OCI-LY3 (cell line): ENCODE results near the gene ANO6.

Source experiments
- H2AFZ ChIP-seq: fragments of 200-600, 300-600 bp; shearing (Covaris generic); 2 replicates; pipeline ENCODE4 v1.6.0; 2014; ENCODE audit warnings: antibody characterized with exemption, low read depth, low read length
- H3K27ac ChIP-seq: fragments of 200-600, 300-600 bp; sonication (generic); 2 replicates; pipeline ENCODE4 v1.5.1; 2014; ENCODE audit warnings: mild to moderate bottlenecking, low read length, moderate library complexity, mixed read lengths
- H3K27me3 ChIP-seq: fragments of 200-600, 300-600 bp; sonication (generic); 2 replicates; pipeline ENCODE4 v1.6.1; 2014; ENCODE audit warnings: low read depth, low read length, mixed read lengths
- H3K36me3 ChIP-seq: fragments of 200-600, 300-600 bp; sonication (generic); replicated peaks from 2 replicates; pipeline ENCODE3; 2014; ENCODE audit warnings: low read depth, low read length, mixed read lengths
- H3K4me1 ChIP-seq: fragments of 300-600, 200-600 bp; sonication (generic); 2 replicates; pipeline ENCODE4 v1.6.1; 2014; ENCODE audit warnings: low read length, mixed read lengths
- H3K4me2 ChIP-seq: fragments of 200-600, 300-600 bp; sonication (generic); 2 replicates; pipeline ENCODE4 v1.6.1; 2014; ENCODE audit warnings: low read length, mixed read lengths
- H3K4me3 ChIP-seq: fragments of 300-600, 200-600 bp; sonication (generic); 2 replicates; pipeline ENCODE4 v1.5.1; 2014; ENCODE audit warnings: antibody characterized with exemption, mild to moderate bottlenecking, low read length, moderate library complexity
- H3K79me2 ChIP-seq: fragments of 300-600, 200-600 bp; shearing (Covaris generic); 2 replicates; pipeline ENCODE4 v1.6.1; 2014; ENCODE audit warnings: mild to moderate bottlenecking, low read length, mixed read lengths
- H3K9ac ChIP-seq: fragments of 300-600, 200-600 bp; shearing (Covaris generic); 2 replicates; pipeline ENCODE4 v1.6.0; 2014; ENCODE audit warnings: mild to moderate bottlenecking, low read length, moderate library complexity
- H3K9me3 ChIP-seq: fragments of 200-600, 300-600 bp; shearing (Covaris generic); 2 replicates; pipeline ENCODE4 v1.6.1; 2014; ENCODE audit warnings: low read length, mixed read lengths; ENCODE audit not compliant: insufficient read depth
- H4K20me1 ChIP-seq: fragments of 200-600, 300-600 bp; sonication (generic); 2 replicates; pipeline ENCODE4 v1.6.1; 2016; ENCODE audit warnings: low read length, mixed read lengths; ENCODE audit not compliant: insufficient read depth
- CTCF ChIP-seq: fragments of 200-600, 300-600 bp; sonication (generic); IDR thresholded peaks from 2 replicates; pipeline ENCODE4 v1.5.1; 2014; ENCODE audit warnings: antibody characterized with exemption, low read length, low read depth
- EZH2phosphoT487 ChIP-seq: fragments of 200-600 bp; shearing (Covaris generic); IDR thresholded peaks from 2 replicates; pipeline ENCODE4 v1.6.1; 2018; ENCODE audit warnings: antibody characterized with exemption, mixed run types, low read depth

ANO6 gene

GRCh38 chr12:45342171-45342570 lies 126.3 kb downstream of the ANO6 start:
- no peaks in the 10 kb centered on the region for H4K20me1 ChIP-seq
- no peak overlapping the region for H3K4me2 ChIP-seq
- H3K27me3 ChIP-seq = no peaks in the 10 kb centered on the region
- no peak for TF ChIP-seq EZH2phosphoT487
- TF ChIP-seq CTCF = no peak
- H3K4me1 ChIP-seq = no peaks in the 10 kb centered on the region
- no peaks in the 10 kb centered on the region for H3K36me3 ChIP-seq
- no peak overlapping the region for H3K27ac ChIP-seq
- H3K9ac ChIP-seq = no peak overlapping the region
- no peak overlapping the region for H3K4me3 ChIP-seq
- no peaks in the 10 kb centered on the region for H3K79me2 ChIP-seq
- no peak overlapping the region for H2AFZ ChIP-seq
- H3K9me3 ChIP-seq = no peaks in the 10 kb centered on the region

- TF ChIP-seq EZH2phosphoT487 = no peak
- no peak for TF ChIP-seq CTCF
- H2AFZ ChIP-seq = no peak overlapping the region
- H3K36me3 ChIP-seq = no peaks in the 10 kb centered on the region
- no peak overlapping the region for H3K9ac ChIP-seq
- H4K20me1 ChIP-seq = no peaks in the 10 kb centered on the region
- no peaks in the 10 kb centered on the region for H3K9me3 ChIP-seq
- no peaks in the 10 kb centered on the region for H3K27me3 ChIP-seq
- H3K27ac ChIP-seq = no peak overlapping the region
- no peak overlapping the region for H3K4me2 ChIP-seq
- no peaks in the 10 kb centered on the region for H3K4me1 ChIP-seq
- no peaks in the 10 kb centered on the region for H3K79me2 ChIP-seq
- H3K4me3 ChIP-seq = no peak overlapping the region
Measured at GRCh38 chr12:45342848-45343247, 127.0 kb downstream of the ANO6 start.

DNA sequence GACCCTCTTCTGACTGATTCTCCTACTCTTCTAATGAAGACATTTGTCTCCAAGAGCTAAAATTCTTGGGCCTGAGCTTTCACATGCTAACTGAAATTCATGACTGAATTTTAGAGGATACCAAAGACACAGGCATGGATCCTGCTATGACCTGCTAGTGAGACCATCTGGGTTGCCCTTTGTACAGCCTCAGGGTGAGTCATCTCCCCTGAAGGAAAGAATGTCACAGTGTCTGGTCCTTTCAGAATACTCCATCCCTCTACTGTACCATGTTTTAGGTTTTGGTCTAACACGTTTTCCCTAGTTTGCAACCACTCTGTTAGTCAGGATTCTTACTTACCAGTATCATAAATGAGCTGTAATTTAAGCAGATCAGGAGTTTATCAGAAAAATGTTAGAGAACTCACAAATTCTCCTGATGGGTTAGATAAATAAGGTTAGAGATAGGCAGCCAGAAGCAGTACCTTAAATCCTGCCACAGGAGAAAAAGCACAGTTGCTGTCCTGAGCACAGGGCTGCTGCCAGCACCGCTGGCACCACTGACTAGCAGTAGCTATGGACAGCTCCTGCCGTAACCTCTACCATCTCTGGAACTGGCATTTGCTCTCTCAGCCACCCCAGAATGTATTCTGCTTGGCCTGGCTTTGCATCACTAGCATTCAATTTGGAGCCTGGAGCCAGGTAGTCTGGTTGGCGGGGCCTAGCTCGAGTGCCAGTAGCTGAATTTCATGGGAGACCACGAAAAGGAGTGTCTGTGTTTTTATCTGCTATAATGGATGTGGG lies 127.6 kb downstream of the ANO6 start:
- H2AFZ ChIP-seq = no peak overlapping the region
- H3K27ac ChIP-seq = no peak overlapping the region
- H3K9me3 ChIP-seq = no peaks in the 10 kb centered on the region
- H3K4me1 ChIP-seq = no peaks in the 10 kb centered on the region
- H3K4me2 ChIP-seq = no peak overlapping the region
- H3K9ac ChIP-seq = no peak overlapping the region
- TF ChIP-seq EZH2phosphoT487 (no peak), CTCF (no peak)
- H4K20me1 ChIP-seq = no peaks in the 10 kb centered on the region
- H3K36me3 ChIP-seq = no peaks in the 10 kb centered on the region
- no peak overlapping the region for H3K4me3 ChIP-seq
- H3K79me2 ChIP-seq = no peaks in the 10 kb centered on the region
- no peaks in the 10 kb centered on the region for H3K27me3 ChIP-seq

- no peak overlapping the region for H3K27ac ChIP-seq
- no peak overlapping the region for H3K4me3 ChIP-seq
- no peaks in the 10 kb centered on the region for H3K4me1 ChIP-seq
- no peaks in the 10 kb centered on the region for H4K20me1 ChIP-seq
- H3K79me2 ChIP-seq = no peaks in the 10 kb centered on the region
- H2AFZ ChIP-seq = no peak overlapping the region
- H3K9me3 ChIP-seq = no peaks in the 10 kb centered on the region
- peaks cover 21% of the 10 kb centered on the region for H3K36me3 ChIP-seq
- H3K9ac ChIP-seq = no peak overlapping the region
- no peak overlapping the region for H3K4me2 ChIP-seq
- TF ChIP-seq CTCF (no peak), EZH2phosphoT487 (no peak)
- no peaks in the 10 kb centered on the region for H3K27me3 ChIP-seq
Measured at GRCh38 chr12:45348311-45348710, 132.4 kb downstream of the ANO6 start.
